ENCODE data around the gene VPS8.

VPS8 gene

DNA sequence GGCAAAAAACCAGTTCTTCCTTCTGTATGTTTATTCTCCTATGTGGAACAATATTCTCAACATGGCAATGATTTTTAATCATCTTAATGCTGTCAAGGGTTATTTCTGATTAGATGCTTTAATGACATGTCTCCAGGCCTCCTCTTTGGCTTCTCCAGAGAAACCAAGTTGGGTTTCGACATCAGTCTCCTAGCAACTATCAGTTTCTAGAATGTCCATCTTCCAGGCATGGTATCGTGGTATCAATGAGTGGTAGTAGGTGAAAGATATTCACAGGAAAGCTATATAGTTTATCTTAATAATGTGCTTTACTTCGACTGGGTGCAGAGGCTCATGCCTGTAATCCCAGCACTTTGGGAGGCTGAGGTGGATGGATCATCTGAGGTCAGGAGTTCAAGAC is 212.4 kb downstream of the VPS8 start:
- DNase-seq (ENCODE audit: low read depth), result no peak
- no peak overlapping the region for H3K4me3 ChIP-seq (ENCODE audit: low read depth, low read length)
- in situ Hi-C loops (cut with HindIII; ENCODE audit: low sequenced_read_pairs), result no loop called here
- TF ChIP-seq, protein P1, sequence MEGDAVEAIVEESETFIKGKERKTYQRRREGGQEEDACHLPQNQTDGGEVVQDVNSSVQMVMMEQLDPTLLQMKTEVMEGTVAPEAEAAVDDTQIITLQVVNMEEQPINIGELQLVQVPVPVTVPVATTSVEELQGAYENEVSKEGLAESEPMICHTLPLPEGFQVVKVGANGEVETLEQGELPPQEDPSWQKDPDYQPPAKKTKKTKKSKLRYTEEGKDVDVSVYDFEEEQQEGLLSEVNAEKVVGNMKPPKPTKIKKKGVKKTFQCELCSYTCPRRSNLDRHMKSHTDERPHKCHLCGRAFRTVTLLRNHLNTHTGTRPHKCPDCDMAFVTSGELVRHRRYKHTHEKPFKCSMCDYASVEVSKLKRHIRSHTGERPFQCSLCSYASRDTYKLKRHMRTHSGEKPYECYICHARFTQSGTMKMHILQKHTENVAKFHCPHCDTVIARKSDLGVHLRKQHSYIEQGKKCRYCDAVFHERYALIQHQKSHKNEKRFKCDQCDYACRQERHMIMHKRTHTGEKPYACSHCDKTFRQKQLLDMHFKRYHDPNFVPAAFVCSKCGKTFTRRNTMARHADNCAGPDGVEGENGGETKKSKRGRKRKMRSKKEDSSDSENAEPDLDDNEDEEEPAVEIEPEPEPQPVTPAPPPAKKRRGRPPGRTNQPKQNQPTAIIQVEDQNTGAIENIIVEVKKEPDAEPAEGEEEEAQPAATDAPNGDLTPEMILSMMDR (IDR thresholded peaks at IDR 0.05; ENCODE audit: low read depth, low read length, missing control alignments), result no peak

DNA sequence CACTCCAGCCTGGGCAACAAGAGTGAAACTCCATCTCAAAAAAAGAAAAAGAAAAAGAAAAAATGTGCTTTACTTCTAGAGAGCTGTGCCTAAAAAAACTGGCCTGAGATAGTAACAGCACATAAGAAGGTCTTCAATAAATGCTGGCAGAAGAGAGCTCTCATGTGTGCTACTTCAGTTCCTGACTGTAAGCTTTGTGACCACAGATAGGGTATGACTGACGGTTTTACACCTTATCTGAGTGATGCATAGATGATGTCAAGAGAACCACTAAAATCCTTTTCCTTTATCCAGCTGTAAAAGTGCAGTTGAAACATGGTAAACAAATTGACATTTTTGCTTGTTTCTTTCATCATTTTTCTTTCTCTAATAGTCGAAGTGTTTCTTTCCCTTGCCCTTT is 213.0 kb downstream of the VPS8 start:
- no peak for DNase-seq (ENCODE audit: low read depth)
- in situ Hi-C loops (cut with HindIII; ENCODE audit: low sequenced_read_pairs), result no loop called here
- TF ChIP-seq, protein P1 (IDR thresholded peaks at IDR 0.05; ENCODE audit: low read depth, low read length, missing control alignments), result no peak
- H3K4me3 ChIP-seq (ENCODE audit: low read depth, low read length), result no peak overlapping the region

DNA sequence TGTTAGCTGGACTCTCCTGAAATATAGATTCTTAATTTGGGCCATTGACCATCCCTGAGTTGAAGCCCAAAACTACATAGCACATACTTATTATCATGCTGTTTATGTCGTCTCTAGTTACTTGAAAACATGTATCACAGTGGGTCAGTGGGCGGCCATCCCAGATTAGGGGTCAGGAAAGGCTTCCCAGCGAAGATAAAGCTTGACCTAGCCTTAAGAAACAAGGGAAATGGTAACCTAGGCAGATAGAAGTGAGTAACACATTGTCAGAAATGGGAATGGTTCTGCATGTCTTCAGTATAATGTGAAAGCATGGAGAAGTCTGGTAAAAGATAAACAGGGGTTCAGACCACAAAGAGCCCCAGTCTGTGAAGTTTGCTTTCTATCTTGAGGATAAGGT is 216.2 kb downstream of the VPS8 start:
- DNase-seq (ENCODE audit: low read depth), result no peak
- in situ Hi-C loops (cut with HindIII; ENCODE audit: low sequenced_read_pairs), result no loop called here
- H3K4me3 ChIP-seq (ENCODE audit: low read depth, low read length), result no peak overlapping the region
- TF ChIP-seq, protein P1 (IDR thresholded peaks at IDR 0.05; ENCODE audit: low read depth, low read length, missing control alignments), result no peak

DNA sequence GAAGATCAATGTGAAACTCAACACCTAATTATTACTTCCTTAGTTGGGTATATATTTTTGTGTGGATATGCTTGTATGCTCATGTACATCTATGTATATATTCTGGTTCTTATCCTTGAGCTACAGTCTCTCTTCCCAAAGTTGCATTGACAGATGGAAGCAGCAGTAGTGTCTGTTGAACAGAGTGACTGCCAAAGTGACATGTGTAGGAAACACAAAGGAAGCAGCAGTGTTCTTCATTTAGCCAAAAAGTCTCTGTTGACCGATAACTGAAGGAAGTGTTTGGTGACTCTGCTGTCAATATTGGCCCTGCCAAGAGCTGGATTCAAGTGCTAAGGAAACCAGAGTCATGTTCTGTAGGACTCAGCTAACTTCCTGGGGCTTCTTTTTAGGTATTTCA is 217.1 kb downstream of the VPS8 start:
- in situ Hi-C loops (cut with HindIII; ENCODE audit: low sequenced_read_pairs), result no loop called here
- no peak for DNase-seq (ENCODE audit: low read depth)
- H3K4me3 ChIP-seq (ENCODE audit: low read depth, low read length), result no peak overlapping the region
- TF ChIP-seq, protein P1 (IDR thresholded peaks at IDR 0.05; ENCODE audit: low read depth, low read length, missing control alignments), result no peak

DNA sequence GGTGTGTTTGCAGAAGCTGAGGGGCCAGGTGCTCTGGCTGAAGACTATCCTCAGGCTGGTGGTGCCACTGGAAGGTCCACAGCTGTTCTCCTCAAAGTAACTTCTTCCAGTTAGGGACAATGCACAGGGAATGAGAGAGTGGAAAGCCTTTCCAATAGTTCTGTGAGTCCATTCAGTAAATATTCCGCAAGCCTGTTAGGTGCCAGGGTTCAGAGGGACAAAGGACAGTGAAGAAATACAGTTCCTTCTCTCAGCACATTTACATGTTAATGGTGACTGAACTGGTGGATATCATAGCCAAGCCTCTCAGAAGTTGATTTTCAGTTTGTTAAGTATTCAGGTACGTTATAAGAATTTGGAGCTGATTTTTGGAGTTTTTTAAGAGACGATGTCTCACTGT is 218.4 kb downstream of the VPS8 start:
- TF ChIP-seq, protein P1 (IDR thresholded peaks at IDR 0.05; ENCODE audit: low read depth, low read length, missing control alignments), result no peak
- in situ Hi-C loops (cut with HindIII; ENCODE audit: low sequenced_read_pairs), result no loop called here
- DNase-seq (ENCODE audit: low read depth), result no peak

DNA sequence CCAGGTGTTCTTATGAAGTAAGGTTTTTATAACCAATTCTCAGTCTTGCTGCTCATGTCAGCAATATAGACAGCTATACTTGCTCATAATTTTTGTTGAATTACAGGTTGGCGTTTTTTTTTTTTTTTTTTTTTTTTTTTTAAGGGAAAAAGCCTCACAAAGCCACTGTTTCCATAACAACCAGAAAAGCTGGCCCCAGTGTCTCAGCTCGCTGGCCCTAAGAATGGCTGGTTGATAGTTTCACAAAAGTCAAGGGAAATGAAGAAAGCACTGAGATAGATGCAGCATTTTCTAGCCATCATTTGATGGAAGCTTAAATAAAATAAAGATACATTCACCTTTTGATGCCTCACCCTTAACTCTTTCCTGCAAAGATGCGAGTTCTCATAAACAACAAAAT is 219.0 kb downstream of the VPS8 start:
- no peak overlapping the region for H3K4me3 ChIP-seq (ENCODE audit: low read depth, low read length)
- TF ChIP-seq, protein P1 (IDR thresholded peaks at IDR 0.05; ENCODE audit: low read depth, low read length, missing control alignments), result no peak
- in situ Hi-C loops (cut with HindIII; ENCODE audit: low sequenced_read_pairs), result no loop called here
- DNase-seq (ENCODE audit: low read depth), result no peak

More for the DNA sequence above, 218.4 kb downstream of the VPS8 start:
- no peak overlapping the region for H3K4me3 ChIP-seq (ENCODE audit: low read depth, low read length)

DNA sequence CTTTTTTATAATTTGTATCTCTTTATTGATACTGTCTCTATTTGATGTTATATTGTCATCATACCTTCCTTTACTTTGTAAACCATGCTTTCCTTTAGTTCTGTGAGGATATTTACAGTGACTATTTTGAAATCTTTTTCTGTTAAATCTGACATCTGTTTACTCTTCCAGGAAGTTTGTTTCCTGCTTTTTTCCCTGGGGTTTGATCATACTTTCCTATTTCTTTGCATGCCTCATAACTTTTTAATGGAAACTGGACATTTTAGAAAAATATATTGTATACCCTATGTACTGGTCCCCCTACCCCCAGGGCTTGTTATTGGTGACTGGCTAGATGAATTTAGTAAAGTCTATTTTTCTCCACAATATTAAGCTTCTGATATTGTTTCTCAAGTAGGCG is 225.8 kb downstream of the VPS8 start:
- no peak for DNase-seq (ENCODE audit: low read depth)
- in situ Hi-C loops (cut with HindIII; ENCODE audit: low sequenced_read_pairs), result no loop called here
- H3K4me3 ChIP-seq (ENCODE audit: low read depth, low read length), result no peak overlapping the region
- TF ChIP-seq, protein P1 (IDR thresholded peaks at IDR 0.05; ENCODE audit: low read depth, low read length, missing control alignments), result no peak
